ENCODE results near the gene TXNDC11.

The TXNDC11 gene

DNA sequence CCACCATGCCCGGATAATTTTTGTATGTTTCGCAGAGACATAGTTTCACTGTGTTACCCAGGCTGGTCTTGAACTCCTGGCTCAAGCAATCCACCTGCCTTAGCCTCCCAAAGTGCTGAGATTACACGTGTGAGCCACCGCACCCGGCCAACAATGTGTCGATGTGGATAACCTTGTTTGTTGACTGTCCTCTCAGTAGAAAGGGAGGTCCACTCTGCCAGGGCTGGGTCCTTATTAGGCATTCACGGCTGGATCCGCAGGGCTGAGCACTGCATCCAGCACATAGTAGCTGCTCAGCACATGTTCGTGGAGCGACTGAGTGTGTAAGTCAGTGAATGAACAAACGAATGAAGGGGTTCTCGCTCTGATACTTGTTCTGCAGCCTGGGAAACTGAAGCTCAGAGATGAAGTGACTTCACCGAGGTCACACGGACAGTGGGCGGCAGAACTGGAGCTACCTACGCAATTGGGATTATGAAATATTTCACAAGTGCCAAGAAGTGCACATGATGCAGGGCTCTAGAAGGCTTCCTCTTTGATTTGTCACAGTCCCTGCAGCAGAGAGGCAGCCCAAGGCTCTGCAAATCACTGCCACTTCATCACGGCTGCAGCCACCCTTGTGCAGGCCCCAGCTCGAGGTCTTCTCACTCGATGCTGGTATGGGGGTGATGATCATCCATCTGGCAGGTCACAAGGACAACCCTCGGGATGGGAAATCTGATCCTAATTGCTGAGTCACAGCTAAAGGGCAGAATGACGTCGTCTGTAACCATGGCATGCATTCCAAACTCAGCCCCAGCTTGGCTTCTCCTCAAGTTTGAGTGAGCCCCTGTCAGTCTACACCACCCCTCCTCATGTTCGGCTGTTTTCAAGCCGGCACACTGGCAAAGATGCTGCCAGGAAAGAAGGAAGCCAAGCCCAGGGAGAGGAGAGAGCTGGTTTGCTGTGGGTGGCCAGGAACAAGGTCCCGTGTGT, 102.4 kb downstream of the TXNDC11 start:
- H3K4me3 ChIP-seq (replicated peaks; ENCODE audit: insufficient read depth, low read length) = no peak overlapping the region
- TF ChIP-seq, protein P1, sequence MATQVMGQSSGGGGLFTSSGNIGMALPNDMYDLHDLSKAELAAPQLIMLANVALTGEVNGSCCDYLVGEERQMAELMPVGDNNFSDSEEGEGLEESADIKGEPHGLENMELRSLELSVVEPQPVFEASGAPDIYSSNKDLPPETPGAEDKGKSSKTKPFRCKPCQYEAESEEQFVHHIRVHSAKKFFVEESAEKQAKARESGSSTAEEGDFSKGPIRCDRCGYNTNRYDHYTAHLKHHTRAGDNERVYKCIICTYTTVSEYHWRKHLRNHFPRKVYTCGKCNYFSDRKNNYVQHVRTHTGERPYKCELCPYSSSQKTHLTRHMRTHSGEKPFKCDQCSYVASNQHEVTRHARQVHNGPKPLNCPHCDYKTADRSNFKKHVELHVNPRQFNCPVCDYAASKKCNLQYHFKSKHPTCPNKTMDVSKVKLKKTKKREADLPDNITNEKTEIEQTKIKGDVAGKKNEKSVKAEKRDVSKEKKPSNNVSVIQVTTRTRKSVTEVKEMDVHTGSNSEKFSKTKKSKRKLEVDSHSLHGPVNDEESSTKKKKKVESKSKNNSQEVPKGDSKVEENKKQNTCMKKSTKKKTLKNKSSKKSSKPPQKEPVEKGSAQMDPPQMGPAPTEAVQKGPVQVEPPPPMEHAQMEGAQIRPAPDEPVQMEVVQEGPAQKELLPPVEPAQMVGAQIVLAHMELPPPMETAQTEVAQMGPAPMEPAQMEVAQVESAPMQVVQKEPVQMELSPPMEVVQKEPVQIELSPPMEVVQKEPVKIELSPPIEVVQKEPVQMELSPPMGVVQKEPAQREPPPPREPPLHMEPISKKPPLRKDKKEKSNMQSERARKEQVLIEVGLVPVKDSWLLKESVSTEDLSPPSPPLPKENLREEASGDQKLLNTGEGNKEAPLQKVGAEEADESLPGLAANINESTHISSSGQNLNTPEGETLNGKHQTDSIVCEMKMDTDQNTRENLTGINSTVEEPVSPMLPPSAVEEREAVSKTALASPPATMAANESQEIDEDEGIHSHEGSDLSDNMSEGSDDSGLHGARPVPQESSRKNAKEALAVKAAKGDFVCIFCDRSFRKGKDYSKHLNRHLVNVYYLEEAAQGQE (IDR thresholded peaks at IDR 0.05; ENCODE audit: insufficient replicate concordance, low read depth) = no peak
- TF ChIP-seq POLR2AphosphoS5 (IDR thresholded peaks at IDR 0.05; ENCODE audit: low read depth) (peak; percentile 70), SPI1 (IDR thresholded peaks at IDR 0.05; ENCODE audit: borderline replicate concordance, low read depth) (peak; percentile 67; the same call in 1 of the 2 replicates)
- DNase-seq (ENCODE audit: low read depth in 1 of 2, low spot score in 1 of 2) = peak; percentile 93
- H3K27me3 ChIP-seq (ENCODE audit: insufficient read depth, poor library complexity, severe bottlenecking) = no peaks in the 10 kb centered on the region
- H3K27ac ChIP-seq (replicated peaks) = peak overlapping the region; percentile 56

DNA sequence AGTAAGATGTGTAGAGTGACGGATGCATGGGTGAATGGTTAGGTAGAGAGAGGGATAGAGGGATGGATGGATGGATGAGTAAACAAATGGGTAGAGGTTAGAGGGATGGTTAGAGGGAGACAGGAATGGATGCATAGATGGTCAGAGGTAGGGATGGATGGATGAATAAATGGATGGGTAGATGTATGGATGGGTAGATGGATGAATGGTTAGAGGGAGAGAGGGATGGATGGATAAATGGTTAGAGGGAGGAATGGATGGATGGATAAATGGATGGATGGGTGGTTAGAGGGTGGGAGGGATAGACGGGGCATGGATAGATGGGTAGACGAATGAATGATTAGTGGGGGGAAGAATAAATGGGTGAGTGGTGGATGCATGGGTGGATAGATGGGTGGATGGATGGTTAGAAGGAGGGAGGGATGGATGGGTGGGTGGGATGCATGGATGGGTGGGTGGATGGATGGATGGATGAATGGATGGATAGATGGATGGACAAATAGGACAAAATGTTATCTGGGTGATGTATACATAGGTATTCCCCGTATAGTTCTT, 103.6 kb downstream of the TXNDC11 start:
- no peak overlapping the region for H3K27ac ChIP-seq (replicated peaks)
- DNase-seq (ENCODE audit: low read depth in 1 of 2, low spot score in 1 of 2) = no peak
- H3K4me3 ChIP-seq (replicated peaks; ENCODE audit: insufficient read depth, low read length) = no peak overlapping the region
- no peaks in the 10 kb centered on the region for H3K27me3 ChIP-seq (ENCODE audit: insufficient read depth, poor library complexity, severe bottlenecking)
- no peak for TF ChIP-seq GABPA (IDR thresholded peaks at IDR 0.05; ENCODE audit: low read depth)
- TF ChIP-seq, protein P2, sequence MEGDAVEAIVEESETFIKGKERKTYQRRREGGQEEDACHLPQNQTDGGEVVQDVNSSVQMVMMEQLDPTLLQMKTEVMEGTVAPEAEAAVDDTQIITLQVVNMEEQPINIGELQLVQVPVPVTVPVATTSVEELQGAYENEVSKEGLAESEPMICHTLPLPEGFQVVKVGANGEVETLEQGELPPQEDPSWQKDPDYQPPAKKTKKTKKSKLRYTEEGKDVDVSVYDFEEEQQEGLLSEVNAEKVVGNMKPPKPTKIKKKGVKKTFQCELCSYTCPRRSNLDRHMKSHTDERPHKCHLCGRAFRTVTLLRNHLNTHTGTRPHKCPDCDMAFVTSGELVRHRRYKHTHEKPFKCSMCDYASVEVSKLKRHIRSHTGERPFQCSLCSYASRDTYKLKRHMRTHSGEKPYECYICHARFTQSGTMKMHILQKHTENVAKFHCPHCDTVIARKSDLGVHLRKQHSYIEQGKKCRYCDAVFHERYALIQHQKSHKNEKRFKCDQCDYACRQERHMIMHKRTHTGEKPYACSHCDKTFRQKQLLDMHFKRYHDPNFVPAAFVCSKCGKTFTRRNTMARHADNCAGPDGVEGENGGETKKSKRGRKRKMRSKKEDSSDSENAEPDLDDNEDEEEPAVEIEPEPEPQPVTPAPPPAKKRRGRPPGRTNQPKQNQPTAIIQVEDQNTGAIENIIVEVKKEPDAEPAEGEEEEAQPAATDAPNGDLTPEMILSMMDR (IDR thresholded peaks at IDR 0.05; ENCODE audit: insufficient read depth, low read length) = no peak

DNA sequence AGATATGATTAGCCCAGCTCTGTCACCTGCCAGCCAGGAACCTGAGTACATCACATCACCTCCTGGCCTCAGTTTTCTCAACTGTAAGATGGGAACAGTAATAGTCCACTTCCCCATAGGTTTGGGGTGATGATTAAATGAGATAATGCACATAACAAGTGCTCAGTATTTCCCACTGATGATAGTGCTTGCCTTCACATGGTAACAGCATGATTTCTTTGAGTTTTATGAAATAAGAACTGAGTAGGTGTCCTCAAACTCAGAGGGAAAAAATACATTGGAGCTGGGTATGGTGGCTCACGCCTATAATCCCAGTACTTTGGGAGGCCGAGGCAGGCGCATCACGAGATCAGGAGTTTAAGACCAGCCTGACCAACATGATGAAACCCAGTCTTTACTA, 104.5 kb downstream of the TXNDC11 start:
- Histone ChIP-seq H3K27me3 (ENCODE audit: insufficient read depth, poor library complexity, severe bottlenecking) (no peaks in the 10 kb centered on the region), H3K27ac (replicated peaks) (no peak overlapping the region), H3K4me3 (replicated peaks; ENCODE audit: insufficient read depth, low read length) (no peak overlapping the region)
- TF ChIP-seq POLR2AphosphoS5 (IDR thresholded peaks at IDR 0.05; ENCODE audit: low read depth) (no peak), GABPA (IDR thresholded peaks at IDR 0.05; ENCODE audit: low read depth) (no peak)
- no peak for DNase-seq (ENCODE audit: low read depth in 1 of 2, low spot score in 1 of 2)

DNA sequence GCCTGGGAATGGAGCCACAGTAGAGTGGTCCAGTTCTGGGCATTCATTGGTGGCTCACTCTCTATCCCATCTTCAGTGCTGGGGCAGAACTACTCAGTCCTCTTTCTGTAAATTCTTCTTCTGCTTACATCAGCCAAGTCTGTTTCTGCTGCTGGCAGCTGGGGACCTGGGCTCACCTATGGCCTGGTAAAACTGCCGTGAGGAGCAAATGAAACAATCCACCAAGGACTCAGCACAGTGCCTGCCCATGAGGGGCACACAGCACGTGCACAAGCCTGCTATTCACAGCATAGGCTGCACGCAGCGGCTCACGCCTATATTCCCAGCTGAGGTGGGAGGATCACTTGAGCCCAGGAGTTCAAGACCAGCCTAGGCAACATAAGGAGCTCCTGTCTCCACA, 105.3 kb downstream of the TXNDC11 start:
- no peak for TF ChIP-seq GABPA (IDR thresholded peaks at IDR 0.05; ENCODE audit: low read depth)
- no peak for TF ChIP-seq SPI1 (IDR thresholded peaks at IDR 0.05; ENCODE audit: borderline replicate concordance, low read depth)
- TF ChIP-seq POLR2AphosphoS5 (IDR thresholded peaks at IDR 0.05; ENCODE audit: low read depth) = no peak
- TF ChIP-seq, protein P2 (IDR thresholded peaks at IDR 0.05; ENCODE audit: insufficient read depth, low read length) = no peak
- TF ChIP-seq, protein P1 (IDR thresholded peaks at IDR 0.05; ENCODE audit: insufficient replicate concordance, low read depth) = no peak
- H3K4me3 ChIP-seq (replicated peaks; ENCODE audit: insufficient read depth, low read length) = no peak overlapping the region
- H3K27me3 ChIP-seq (ENCODE audit: insufficient read depth, poor library complexity, severe bottlenecking) = no peaks in the 10 kb centered on the region
- H3K27ac ChIP-seq (replicated peaks) = no peak overlapping the region
- DNase-seq (ENCODE audit: low read depth in 1 of 2, low spot score in 1 of 2) = no peak

Data from HL-60 (cell line).